ENCODE results near the gene SANBR.

DNA sequence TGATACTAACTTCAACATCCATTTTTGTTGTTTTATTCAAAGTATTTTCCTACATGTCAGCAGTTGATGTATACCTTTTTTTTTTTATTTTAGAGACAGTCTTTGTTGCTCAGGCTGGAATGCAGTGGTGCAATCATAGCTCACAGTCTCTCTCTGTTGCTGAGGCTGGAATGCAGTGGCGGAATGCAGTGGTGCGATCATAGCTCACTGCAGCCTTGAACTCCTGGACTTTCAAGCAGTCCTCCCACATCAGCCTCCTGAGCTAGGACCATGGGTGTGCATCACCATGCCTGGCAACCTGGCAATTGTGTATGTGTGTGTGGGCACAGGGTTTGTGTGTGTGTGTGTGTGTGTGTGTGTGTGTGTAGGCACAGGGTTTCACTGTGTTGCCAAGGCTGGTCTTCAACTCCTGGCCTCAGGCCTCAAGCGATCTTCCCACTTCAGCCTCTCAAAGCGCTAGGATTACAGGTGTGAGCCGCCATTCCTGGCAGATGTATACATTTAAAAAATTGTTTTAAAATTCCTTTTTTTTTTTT, 24.8 kb downstream of the SANBR start:
- no peak for TF ChIP-seq EZH2 (IDR thresholded peaks at IDR 0.05; ENCODE audit: insufficient read depth, low read length)
- TF ChIP-seq, protein P1, sequence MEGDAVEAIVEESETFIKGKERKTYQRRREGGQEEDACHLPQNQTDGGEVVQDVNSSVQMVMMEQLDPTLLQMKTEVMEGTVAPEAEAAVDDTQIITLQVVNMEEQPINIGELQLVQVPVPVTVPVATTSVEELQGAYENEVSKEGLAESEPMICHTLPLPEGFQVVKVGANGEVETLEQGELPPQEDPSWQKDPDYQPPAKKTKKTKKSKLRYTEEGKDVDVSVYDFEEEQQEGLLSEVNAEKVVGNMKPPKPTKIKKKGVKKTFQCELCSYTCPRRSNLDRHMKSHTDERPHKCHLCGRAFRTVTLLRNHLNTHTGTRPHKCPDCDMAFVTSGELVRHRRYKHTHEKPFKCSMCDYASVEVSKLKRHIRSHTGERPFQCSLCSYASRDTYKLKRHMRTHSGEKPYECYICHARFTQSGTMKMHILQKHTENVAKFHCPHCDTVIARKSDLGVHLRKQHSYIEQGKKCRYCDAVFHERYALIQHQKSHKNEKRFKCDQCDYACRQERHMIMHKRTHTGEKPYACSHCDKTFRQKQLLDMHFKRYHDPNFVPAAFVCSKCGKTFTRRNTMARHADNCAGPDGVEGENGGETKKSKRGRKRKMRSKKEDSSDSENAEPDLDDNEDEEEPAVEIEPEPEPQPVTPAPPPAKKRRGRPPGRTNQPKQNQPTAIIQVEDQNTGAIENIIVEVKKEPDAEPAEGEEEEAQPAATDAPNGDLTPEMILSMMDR (IDR thresholded peaks at IDR 0.05; ENCODE audit: insufficient read depth, low read depth, low read length), result no peak
